Smooth muscle cell (in vitro differentiated cells): Measurements from ENCODE around the gene DLG2. TPM values are rescaled to one million over a fixed set of nuclear protein-coding genes. Genes with fewer than 3 reads are reported as not detected.

Experiments used
- DNase-seq: peaks from one replicate; lab custom pipeline; 2025; ENCODE audit not compliant: unreplicated experiment; lab: John Stamatoyannopoulos, UW
- H2AFZ ChIP-seq: fragments of 200-600 bp; sonication (generic); 2 replicates; pipeline ENCODE4 v1.6.0; 2016; ENCODE audit warnings: antibody characterized with exemption, low read depth, mild to moderate bottlenecking
- H3F3A ChIP-seq: fragments of 200-600 bp; sonication (generic); 2 replicates; pipeline ENCODE4 v1.6.0; 2017; ENCODE audit warnings: antibody characterized with exemption, low read depth
- H3K27ac ChIP-seq: fragments of 200-600 bp; sonication (generic); 2 replicates; pipeline ENCODE4 v1.5.1; 2016; ENCODE audit warnings: low read depth, mild to moderate bottlenecking
- H3K27me3 ChIP-seq: fragments of 200-600 bp; sonication (generic); 2 replicates; pipeline ENCODE4 v1.6.1; 2016; ENCODE audit warnings: low read depth, mild to moderate bottlenecking
- H3K36me3 ChIP-seq: fragments of 200-600 bp; sonication (generic); 2 replicates; pipeline ENCODE4 v1.5.1; 2016; ENCODE audit warnings: low read depth
- H3K4me1 ChIP-seq: fragments of 200-600 bp; sonication (generic); 2 replicates; pipeline ENCODE4 v1.5.1; 2016; ENCODE audit warnings: low read depth
- H3K4me2 ChIP-seq: fragments of 200-600 bp; sonication (generic); 2 replicates; pipeline ENCODE4 v1.6.0; 2016; ENCODE audit warnings: mild to moderate bottlenecking
- H3K4me3 ChIP-seq: fragments of 200-600 bp; sonication (generic); 2 replicates; pipeline ENCODE4 v1.5.1; 2016; ENCODE audit warnings: mild to moderate bottlenecking
- H3K79me2 ChIP-seq: fragments of 200-600 bp; sonication (generic); 2 replicates; pipeline ENCODE4 v1.6.0; 2016; ENCODE audit warnings: low read depth, mild to moderate bottlenecking
- H3K9ac ChIP-seq: fragments of 200-600 bp; sonication (generic); 2 replicates; pipeline ENCODE4 v1.6.0; 2016; ENCODE audit warnings: low read depth
- H3K9me3 ChIP-seq: fragments of 200-600 bp; sonication (generic); replicated peaks from 2 replicates; pipeline ENCODE4 v1.5.1; 2016; ENCODE audit warnings: low read depth
- H4K20me1 ChIP-seq: fragments of 200-600 bp; sonication (generic); 2 replicates; pipeline ENCODE4 v1.6.0; 2016; ENCODE audit warnings: low read depth
- WGBS: methylation state at CpG from one replicate; pipeline ENCODE4 v1.1.7; 2016; ENCODE audit warnings: low lambda C conversion rate; 5-methylcytosine and 5-hydroxymethylcytosine counted together
- polyA plus RNA-seq: library from polyadenylated mRNA; unstranded; fragments of >200 nt; fragmentation: Nextera tagmentation; extraction: Ambion mirVana; gene quantifications from 2 replicates; pipeline ENCODE4 v1.2.1, GENCODE V29; 2016
- total RNA-seq: library from RNA; depleted of rRNA; stranded (reverse); fragments of >200 nt; gene quantifications from 2 replicates; pipeline ENCODE4 v1.2.3, GENCODE V29; 2014
- TF ChIP-seq, protein P1 (sequence below): fragments of 200-600 bp; sonication (generic); IDR thresholded peaks from 2 replicates; pipeline ENCODE4 v1.5.1; 2017; ENCODE audit warnings: borderline replicate concordance, mild to moderate bottlenecking, antibody characterized with exemption; ENCODE audit not compliant: insufficient read depth, poor library complexity, severe bottlenecking

DLG2 gene
- total and polyA plus RNA-seq, 2 experiments from 2014 or later = 0.74 to 1.1 TPM

DNA sequence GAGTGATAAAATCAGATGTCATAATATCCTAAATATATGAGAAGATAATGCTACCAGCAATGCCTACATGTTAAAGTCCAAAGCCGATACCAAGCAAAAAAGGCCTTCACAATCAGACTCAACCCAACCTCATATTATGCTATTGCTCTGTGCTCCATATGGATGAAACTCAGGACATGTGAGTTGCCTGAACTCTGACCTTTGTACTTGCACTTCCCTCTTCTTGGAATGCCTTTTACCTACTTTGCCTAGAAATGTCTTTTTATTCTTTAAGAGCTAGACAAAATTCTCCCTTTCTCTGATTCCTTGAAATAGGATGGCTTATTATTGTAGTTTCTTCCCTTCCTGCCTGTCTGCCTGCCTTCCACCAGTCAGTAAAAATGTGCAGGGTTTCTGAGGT, 1386.3 kb downstream of the DLG2 start:
- no peaks in the 10 kb centered on the region for H3K36me3 ChIP-seq
- TF ChIP-seq, protein P1, sequence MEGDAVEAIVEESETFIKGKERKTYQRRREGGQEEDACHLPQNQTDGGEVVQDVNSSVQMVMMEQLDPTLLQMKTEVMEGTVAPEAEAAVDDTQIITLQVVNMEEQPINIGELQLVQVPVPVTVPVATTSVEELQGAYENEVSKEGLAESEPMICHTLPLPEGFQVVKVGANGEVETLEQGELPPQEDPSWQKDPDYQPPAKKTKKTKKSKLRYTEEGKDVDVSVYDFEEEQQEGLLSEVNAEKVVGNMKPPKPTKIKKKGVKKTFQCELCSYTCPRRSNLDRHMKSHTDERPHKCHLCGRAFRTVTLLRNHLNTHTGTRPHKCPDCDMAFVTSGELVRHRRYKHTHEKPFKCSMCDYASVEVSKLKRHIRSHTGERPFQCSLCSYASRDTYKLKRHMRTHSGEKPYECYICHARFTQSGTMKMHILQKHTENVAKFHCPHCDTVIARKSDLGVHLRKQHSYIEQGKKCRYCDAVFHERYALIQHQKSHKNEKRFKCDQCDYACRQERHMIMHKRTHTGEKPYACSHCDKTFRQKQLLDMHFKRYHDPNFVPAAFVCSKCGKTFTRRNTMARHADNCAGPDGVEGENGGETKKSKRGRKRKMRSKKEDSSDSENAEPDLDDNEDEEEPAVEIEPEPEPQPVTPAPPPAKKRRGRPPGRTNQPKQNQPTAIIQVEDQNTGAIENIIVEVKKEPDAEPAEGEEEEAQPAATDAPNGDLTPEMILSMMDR = no peak
- H3K4me3 ChIP-seq = no peak overlapping the region
- no peaks in the 10 kb centered on the region for H3K4me1 ChIP-seq
- no peaks in the 10 kb centered on the region for H3K9me3 ChIP-seq
- no peaks in the 10 kb centered on the region for H4K20me1 ChIP-seq
- WGBS = 96% methylated on average over 1 of the region's 1 CpG
- no peak overlapping the region for H3K4me2 ChIP-seq
- no peaks in the 10 kb centered on the region for H3K79me2 ChIP-seq
- no peaks in the 10 kb centered on the region for H3F3A ChIP-seq
- no peak overlapping the region for H3K9ac ChIP-seq
- H3K27me3 ChIP-seq = no peaks in the 10 kb centered on the region
- no peak for DNase-seq
- H2AFZ ChIP-seq = no peak overlapping the region
- H3K27ac ChIP-seq = no peak overlapping the region

DNA sequence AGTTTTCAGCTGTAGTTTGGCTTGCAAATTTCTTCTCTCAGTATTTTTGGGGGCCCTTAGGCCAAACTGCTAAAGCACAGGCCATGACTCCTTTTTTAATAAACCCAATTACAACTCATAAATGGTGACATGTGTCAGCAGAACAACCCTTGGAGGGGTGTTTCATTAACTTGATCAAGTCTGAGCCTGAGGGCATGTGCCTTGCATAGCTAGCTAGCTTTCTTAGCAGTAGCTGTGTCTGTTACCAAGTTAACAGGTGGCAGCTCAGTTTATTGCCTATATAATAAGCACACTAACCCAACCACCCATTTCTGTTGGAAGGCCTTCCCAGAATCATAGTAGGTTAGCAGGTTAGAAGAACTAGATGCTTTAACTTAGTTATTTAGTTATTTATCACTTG, 1390.7 kb downstream of the DLG2 start:
- Histone ChIP-seq H3K4me2 (no peak overlapping the region), H3K9ac (no peak overlapping the region), H3K4me3 (no peak overlapping the region), H3K27ac (no peak overlapping the region), H3K9me3 (no peaks in the 10 kb centered on the region), H3K27me3 (no peaks in the 10 kb centered on the region), H3K4me1 (no peaks in the 10 kb centered on the region), H2AFZ (no peak overlapping the region), H4K20me1 (no peaks in the 10 kb centered on the region), H3K79me2 (no peaks in the 10 kb centered on the region), H3F3A (no peaks in the 10 kb centered on the region), H3K36me3 (no peaks in the 10 kb centered on the region)
- no peak for DNase-seq
- TF ChIP-seq, protein P1 = no peak

- H2AFZ ChIP-seq = no peak overlapping the region
Measured at GRCh38 chr11:84234462-84235202, 1392.5 kb downstream of the DLG2 start.

More at GRCh38 chr11:84234462-84235202, 1392.5 kb downstream of the DLG2 start:
- no peaks in the 10 kb centered on the region for H3K9me3 ChIP-seq
- H3K4me2 ChIP-seq = no peak overlapping the region
- no peaks in the 10 kb centered on the region for H3K27me3 ChIP-seq
- no peak overlapping the region for H3K4me3 ChIP-seq
- H3K4me1 ChIP-seq = no peaks in the 10 kb centered on the region
- TF ChIP-seq, protein P1 = no peak
- WGBS = 56% methylated on average over 4 of the region's 4 CpGs
- DNase-seq = no peak
- no peaks in the 10 kb centered on the region for H3K79me2 ChIP-seq
- no peaks in the 10 kb centered on the region for H4K20me1 ChIP-seq
- H3K36me3 ChIP-seq = no peaks in the 10 kb centered on the region
- H3K9ac ChIP-seq = no peak overlapping the region
- H3K27ac ChIP-seq = no peak overlapping the region
- no peaks in the 10 kb centered on the region for H3F3A ChIP-seq
